Measurements from ENCODE around the gene MGA.
"Not testable (repeated sequence)": the region's sequence is repeated elsewhere in the genome, so short reads cannot be mapped to it uniquely, and the experiment has no call there.

MGA gene

GRCh38 chr15:41730543-41730942 lies 70.3 kb downstream of the MGA start:
- peak overlapping the region; percentile 15 for H3K27ac ChIP-seq
- no peaks in the 10 kb centered on the region for H3K9me3 ChIP-seq
- peaks cover 6 to 12% of the 10 kb centered on the region in 2 experiments for H3K4me1 ChIP-seq (ENCODE audit: control insufficient read depth in 1 of 2, insufficient read depth in 1 of 2, low read depth in 1 of 2, low read length in 1 of 2)
- H3K4me3 ChIP-seq (ENCODE audit: low read depth in 1 of 2, low read length in 1 of 2) = peak overlapping the region in 1 of 2 experiments; percentile 1
- no peak for TF ChIP-seq CTCF (IDR thresholded peaks at IDR 0.05)
- no peaks in the 10 kb centered on the region for H3K27me3 ChIP-seq
- H3K36me3 ChIP-seq = peaks cover 13% of the 10 kb centered on the region

- no peak for TF ChIP-seq CTCF (IDR thresholded peaks at IDR 0.05)
- Histone ChIP-seq H3K4me3 (ENCODE audit: low read depth in 1 of 2, low read length in 1 of 2) (no peak overlapping the region), H3K27ac (no peak overlapping the region), H3K27me3 (no peaks in the 10 kb centered on the region), H3K36me3 (peaks cover 33% of the 10 kb centered on the region), H3K4me1 (ENCODE audit: control insufficient read depth in 1 of 2, insufficient read depth in 1 of 2, low read depth in 1 of 2, low read length in 1 of 2) (peaks cover 6 to 12% of the 10 kb centered on the region in 2 experiments), H3K9me3 (no peaks in the 10 kb centered on the region)
Observed at GRCh38 chr15:41732483-41732882, 72.3 kb downstream of the MGA start.

- TF ChIP-seq CTCF (IDR thresholded peaks at IDR 0.05) = no peak
- H3K27ac ChIP-seq = no peak overlapping the region
- H3K4me1 ChIP-seq (ENCODE audit: control insufficient read depth in 1 of 2, insufficient read depth in 1 of 2, low read depth in 1 of 2, low read length in 1 of 2) = peaks cover 6 to 12% of the 10 kb centered on the region in 2 experiments
- no peaks in the 10 kb centered on the region for H3K9me3 ChIP-seq
- H3K27me3 ChIP-seq = no peaks in the 10 kb centered on the region
- H3K36me3 ChIP-seq = peaks cover 35% of the 10 kb centered on the region
- no peak overlapping the region for H3K4me3 ChIP-seq (ENCODE audit: low read depth in 1 of 2, low read length in 1 of 2)
Observed at GRCh38 chr15:41734079-41734478, 73.9 kb downstream of the MGA start.

- Histone ChIP-seq H3K4me3 (ENCODE audit: low read depth in 1 of 2, low read length in 1 of 2) (no peak overlapping the region), H3K4me1 (ENCODE audit: control insufficient read depth in 1 of 2, insufficient read depth in 1 of 2, low read depth in 1 of 2, low read length in 1 of 2) (peaks cover 6 to 11% of the 10 kb centered on the region in 2 experiments), H3K27me3 (no peaks in the 10 kb centered on the region), H3K36me3 (peaks cover 35% of the 10 kb centered on the region), H3K9me3 (no peaks in the 10 kb centered on the region), H3K27ac (no peak overlapping the region)
- TF ChIP-seq CTCF (IDR thresholded peaks at IDR 0.05) = no peak
Observed at GRCh38 chr15:41735046-41735445, 74.8 kb downstream of the MGA start.

- not testable (repeated sequence) for H3K4me3 ChIP-seq (ENCODE audit: low read depth in 1 of 2, low read length in 1 of 2); H3K4me1 ChIP-seq (ENCODE audit: control insufficient read depth in 1 of 2, insufficient read depth in 1 of 2, low read depth in 1 of 2, low read length in 1 of 2); H3K27ac ChIP-seq; H3K9me3 ChIP-seq; H3K27me3 ChIP-seq
- peaks cover 35% of the 10 kb centered on the region for H3K36me3 ChIP-seq
Observed at GRCh38 chr15:41735492-41735891, 75.3 kb downstream of the MGA start.

- Histone ChIP-seq H3K27me3 (no peaks in the 10 kb centered on the region), H3K36me3 (peaks cover 41% of the 10 kb centered on the region), H3K4me3 (ENCODE audit: low read depth in 1 of 2, low read length in 1 of 2) (no peak overlapping the region), H3K4me1 (ENCODE audit: control insufficient read depth in 1 of 2, insufficient read depth in 1 of 2, low read depth in 1 of 2, low read length in 1 of 2) (no peaks in the 10 kb centered on the region), H3K27ac (no peak overlapping the region), H3K9me3 (no peaks in the 10 kb centered on the region)
- no peak for TF ChIP-seq CTCF (IDR thresholded peaks at IDR 0.05)
Observed at GRCh38 chr15:41746802-41747201, 86.6 kb downstream of the MGA start.

Measured in neutrophil (primary cell).